Stimulated activated CD4-positive, alpha-beta T cell treated with anti-CD3 and anti-CD28 coated beads, Interleukin-4, amount 100 ng/mL, for 4 hours (primary cell): ENCODE data around the gene SETD1B.
"Not testable (repeated sequence)": the region's sequence is repeated elsewhere in the genome, so short reads cannot be mapped to it uniquely, and the experiment has no call there.

ENCODE experiments used
- DNase-seq, 2 experiments: peaks; one replicate each; pipeline ENCODE4 v3.0.0-alpha.2; 2020

Gene SETD1B

DNA sequence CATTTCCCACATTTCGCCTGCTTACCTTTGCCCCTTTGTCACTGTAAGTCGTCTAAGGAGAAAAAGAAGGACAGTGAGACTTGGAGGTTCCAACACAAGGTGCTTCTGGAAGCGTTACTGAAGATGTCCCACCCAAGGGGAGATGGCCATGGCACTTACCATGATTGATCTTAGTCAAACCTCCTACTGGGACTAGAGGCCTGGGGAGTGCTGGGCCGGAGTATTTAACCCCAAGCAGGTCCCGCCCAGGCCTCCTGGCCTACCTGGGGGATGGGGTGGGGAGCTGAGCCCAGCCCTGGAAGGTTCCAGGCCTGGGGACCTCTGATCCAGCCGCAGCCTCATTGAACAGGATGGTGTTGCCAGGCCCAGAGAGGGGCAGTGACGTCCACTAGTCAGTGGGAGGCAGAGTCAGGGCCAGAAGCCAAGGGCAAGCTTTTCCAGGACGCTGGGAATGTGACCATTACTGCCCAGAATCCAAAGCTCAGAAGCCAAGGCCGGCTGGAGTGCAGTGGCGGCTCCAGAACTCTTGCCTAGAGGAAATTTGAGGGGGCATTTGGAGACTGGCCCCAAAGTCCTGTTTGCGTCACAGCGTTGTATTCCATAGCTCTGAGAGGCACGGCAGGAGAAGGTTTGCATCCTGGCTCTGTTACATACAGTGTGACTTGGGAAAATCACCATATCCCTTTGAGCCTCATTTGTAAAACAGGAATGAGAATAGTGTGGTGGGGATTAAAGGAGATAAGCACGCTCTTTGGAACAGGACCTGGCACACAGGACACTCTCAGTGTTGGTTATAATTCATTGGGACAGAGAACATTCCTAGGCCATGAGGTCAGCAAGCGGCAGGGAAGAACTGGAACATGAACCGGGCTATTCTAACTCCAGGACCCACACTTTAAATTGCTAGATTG lies 55.1 kb downstream of the SETD1B start, which contains the start of gene HPD:
Gene HPD (minus strand): TSS at position 198 of the 911 bp plus-strand sequence. CDS start 36 bp downstream, at position 162.
- DNase-seq, result no peak

GRCh38 chr12:121860257-121860656 lies 56.4 kb downstream of the SETD1B start:
- no peak for DNase-seq

DNA sequence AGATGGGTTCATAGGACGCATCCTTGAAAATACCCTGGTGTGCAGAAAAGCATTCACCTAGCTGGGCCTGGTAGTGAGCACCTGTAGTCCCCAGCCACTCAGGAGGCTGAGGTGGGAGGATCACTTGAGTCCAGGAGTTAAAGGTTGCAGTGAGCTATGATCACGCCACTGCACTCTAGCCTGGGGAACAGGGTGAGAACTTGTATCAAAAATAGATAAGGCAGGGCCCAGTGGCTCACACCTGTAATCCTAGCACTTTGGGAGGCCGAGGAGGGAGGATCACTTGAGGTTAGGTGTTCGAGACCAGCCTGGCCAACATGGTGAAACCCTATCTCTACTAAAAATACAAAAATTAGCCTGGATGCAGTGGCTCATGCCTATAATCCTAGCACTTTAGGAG lies 56.9 kb downstream of the SETD1B start:
- DNase-seq, result not testable (repeated sequence)

GRCh38 chr12:121861636-121862254 lies 57.9 kb downstream of the SETD1B start:
- DNase-seq, result no peak

- no peak for DNase-seq
Measured at GRCh38 chr12:121866331-121866730, 62.5 kb downstream of the SETD1B start.

DNA sequence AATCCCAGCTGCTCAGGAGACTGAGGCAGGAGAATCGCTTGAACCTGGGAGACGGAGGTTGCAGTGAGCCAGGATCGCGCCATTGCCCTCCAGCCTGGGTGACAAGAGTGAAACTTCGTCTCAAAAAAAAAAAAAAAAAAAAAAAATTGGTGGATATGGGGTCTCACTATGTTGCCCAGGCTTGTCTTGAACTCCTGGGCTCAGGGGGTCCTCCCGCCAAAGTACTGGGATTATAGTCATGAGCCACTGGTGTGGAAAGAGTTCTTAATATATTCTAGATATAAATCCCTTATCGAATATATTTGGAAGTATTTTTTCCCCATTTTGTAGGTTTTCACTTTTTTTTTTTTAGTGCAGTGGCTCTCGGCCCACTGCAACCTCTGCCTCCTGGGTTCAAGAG lies 65.4 kb downstream of the SETD1B start:
- DNase-seq, result not testable (repeated sequence)

DNA sequence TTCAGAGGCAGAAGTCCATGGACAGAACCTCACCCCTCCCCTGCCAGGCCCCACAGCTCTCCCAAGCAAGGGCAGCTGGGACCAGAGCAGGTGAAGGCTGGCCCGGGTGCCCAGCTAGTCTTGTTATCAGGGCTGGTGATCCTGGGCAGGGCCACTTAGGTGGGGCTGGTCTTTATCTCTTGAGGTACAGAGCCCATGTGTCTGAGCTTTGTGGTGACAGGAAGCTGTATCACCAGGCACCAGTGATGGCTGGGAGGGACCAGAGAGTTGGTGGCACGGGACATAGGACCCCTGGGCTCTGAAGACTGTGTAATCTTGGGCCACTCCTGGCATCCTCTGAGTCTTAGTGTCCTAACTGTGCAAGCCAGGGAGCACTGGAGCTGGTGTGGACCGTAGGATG lies 67.7 kb downstream of the SETD1B start:
- no peak for DNase-seq

GRCh38 chr12:121872546-121873215 lies 68.9 kb downstream of the SETD1B start:
- DNase-seq, result no peak

DNA sequence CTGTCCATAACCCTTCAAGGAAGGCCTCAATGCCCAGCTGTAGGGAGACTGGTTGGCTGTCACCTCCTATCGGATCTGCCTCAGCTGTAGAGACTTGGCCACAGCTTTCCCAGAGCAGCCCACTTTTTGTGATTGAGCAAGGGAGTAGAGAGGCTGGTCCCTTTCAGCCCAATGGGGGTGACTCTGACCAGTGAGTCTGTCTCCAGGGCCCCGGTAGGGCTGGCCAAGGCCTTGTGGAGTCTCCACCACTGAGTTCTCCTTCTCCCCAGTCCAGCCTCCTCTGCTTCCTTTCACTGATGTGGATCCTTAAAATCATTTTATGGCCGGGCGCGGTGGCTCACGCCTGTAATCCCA lies 69.4 kb downstream of the SETD1B start:
- DNase-seq, result no peak

GRCh38 chr12:121874071-121874470 lies 70.3 kb downstream of the SETD1B start:
- no peak for DNase-seq

DNA sequence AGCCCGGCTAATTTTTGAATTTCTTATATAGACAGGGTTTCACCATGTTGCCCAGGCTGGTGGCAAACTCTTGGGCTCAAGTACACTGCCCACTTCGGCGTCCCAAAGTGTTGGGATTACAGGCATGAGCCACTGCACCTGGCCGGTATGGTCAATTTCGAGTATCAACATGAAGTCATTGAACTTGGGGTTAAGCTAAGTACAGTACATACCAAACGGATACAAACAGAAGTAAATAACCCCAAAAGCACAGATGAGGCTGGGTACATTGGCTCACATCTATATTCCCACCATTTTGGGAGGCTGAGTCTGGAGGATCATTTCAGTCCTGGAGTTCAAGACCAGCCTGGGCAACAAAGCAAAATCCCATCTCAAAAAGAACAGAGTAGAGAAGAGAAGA lies 71.8 kb downstream of the SETD1B start:
- no peak for DNase-seq

DNA sequence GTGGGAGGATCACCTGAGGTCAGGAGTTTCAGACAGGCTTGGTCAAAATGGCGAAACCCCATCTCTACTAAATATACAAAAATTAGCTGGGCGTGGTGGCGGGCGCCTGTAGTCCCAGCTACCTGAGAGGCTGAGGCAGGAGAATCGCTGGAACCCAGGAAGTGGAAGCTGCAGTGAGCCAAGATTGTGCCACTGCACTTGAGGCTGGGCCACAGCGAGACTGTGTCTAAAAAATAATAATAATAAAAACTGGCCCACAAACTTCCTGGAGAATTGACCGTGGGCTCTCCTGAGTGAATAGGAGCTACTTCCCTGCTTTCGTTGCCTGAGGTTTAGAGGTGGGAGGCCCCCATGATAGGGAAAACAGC lies 72.3 kb downstream of the SETD1B start:
- DNase-seq, result not testable (repeated sequence)
